GM21737 (cell line): ENCODE measurements around the gene PLEKHA5.

Source experiments
- ATAC-seq: cut with Tn5 transposase; IDR thresholded peaks from one replicate; pipeline ENCODE4 v1.9.1; 2021; ENCODE audit warnings: mild to moderate bottlenecking, moderate library complexity; ENCODE audit not compliant: unreplicated experiment

Gene PLEKHA5

DNA sequence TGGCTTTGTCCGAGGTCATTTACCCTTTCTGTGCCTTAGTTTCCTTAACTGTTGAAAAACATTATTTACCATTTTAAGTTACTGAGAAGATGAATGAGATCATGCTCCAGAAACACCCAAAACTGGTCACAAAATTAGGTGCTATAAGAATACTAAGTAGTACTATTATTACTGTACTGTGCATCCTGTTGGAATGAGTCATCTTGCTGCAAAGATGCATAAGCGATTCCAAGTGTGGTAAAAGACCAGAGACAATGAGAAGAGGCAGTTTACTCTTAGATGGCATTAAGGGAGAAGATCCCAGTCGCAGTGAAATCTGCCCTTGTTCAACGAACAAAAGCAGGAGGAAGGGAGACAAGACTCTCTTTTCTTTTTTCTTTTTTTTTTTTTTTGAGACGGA lies 4.2 kb upstream of the PLEKHA5 start:
- no peak for ATAC-seq

DNA sequence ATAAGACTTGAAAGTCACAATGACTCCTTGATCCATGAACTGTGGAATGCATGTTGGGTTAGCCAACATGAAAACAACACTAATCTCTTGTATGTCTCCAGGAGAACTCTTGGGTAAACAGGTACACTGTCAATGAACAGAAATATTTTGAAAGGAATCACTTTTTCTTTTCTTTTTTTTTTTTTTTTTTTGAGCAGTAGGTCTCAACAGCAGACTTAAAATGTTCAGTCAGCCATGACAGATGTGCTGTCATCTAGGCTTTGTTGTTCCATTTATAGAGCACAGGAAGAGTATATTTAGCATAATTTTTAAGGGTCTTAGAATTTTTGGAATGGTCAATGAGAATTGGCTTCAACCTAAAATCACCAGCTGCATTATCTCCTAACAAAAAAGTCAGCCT lies 2.3 kb upstream of the PLEKHA5 start:
- ATAC-seq = no peak

DNA sequence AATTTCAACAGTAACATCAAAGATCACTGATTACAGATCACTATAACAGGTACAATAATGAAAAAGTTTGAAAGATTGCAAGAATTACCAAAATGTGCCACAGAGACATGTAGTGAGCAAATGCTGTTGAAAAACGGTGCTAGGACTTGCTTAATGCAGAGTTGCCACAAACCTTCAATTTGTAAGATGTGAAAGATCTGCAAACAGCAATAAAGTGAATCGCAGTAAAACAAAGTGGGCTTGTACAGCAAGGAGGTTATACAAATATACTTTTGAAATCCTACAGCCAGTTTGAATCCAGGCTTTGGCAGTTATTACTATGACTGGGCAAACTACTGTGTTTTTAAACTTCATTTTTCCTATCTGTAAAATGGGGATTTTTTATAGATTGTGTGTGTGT lies 1.0 kb upstream of the PLEKHA5 start:
- no peak for ATAC-seq

DNA sequence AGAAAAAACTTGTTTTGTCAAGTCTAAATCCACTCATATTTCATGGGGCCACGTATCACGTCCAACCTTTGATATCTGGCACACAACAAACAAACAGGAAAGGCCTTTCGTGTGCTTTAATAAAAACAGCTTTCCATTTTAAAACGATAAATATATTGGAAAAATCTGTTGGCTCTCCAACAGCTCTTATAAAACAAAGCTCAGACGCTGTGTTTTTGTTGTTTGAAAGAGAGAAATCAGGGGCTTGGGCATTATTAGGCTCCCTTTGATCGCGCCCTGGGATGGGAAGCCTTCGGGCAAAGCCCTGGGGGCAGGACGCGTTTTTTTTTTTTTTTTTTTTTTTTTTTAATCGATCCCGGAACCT lies 429 bp upstream of the PLEKHA5 start:
- no peak for ATAC-seq

DNA sequence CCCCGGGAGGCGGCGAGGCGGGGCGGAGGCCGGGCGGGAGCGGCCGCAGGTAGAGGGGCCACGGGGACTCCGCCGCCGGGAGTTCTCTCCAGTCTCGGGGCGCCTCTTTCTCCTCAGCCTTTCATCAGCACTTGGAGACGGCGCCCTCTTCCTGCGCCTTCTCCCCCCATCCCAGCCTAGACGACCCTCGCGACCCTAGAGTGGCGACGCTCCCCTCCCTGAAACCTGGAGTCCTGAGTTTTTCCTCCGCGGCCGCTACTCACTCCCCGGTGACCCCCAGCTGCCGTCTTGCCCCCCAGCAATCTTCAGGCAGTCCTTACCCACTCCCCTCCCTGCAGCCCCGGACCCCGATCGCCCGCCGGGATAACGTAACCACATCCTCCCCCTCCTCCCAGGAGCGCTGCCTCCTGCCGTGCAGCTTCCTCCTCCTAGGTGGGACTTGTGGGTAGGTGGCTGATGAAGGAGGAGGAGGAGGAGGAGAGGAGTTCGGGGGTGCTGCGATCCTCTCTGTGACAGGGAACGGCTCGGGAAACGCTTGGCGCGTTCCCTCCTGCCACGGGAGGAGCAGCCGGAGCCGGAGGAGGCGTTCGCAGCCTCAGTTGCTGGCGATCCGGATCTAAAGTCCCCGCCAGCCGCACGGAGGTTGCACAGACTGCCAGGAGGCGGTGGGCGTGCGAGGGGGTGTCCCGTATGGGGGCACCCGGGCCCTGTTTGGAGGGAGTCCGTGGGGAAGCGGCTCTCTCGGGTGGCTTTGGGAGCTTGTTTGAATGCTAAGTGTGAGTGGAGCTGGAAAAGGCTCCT lies 891 bp downstream of the PLEKHA5 start:
- no peak for ATAC-seq

DNA sequence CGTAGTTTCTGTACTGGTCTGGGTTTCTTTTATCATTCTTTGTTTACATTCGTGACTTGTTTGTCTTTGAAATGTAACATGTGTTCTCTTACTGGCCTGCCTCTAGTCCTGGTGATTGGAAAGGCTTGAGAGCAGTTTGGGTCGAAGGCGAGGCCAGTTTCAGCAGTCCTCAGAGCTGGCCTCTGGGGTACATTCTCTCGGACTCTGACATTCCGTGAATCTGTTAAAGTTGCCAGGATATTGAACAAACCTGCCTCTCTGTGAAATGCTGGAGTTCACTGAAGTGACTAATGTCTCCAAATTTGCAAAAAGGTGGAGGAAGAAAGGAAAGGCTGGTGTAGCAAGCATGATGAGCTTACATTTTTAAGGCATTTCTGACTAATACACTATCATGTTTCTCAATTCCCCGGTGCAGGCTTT lies 1.5 kb downstream of the PLEKHA5 start:
- no peak for ATAC-seq

DNA sequence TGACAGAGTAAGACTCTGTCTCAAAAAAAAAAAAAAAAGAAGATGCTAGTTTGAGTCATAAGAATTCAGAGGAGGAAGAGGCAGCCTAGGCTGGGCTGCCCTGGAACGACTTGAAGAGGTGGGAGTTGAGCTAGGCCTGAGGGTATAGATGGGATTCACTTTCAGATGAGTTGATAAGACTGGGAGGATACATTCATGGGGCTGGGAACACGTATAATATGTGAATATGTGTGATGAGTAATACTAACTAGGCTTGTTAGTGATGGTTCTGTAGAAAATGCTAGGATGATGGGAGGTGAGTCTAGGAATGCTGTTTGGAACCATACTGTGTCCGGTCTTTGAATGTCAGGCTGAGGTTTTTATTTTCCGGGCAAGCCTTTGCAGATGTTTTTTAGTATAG lies 9.0 kb downstream of the PLEKHA5 start:
- no peak for ATAC-seq

DNA sequence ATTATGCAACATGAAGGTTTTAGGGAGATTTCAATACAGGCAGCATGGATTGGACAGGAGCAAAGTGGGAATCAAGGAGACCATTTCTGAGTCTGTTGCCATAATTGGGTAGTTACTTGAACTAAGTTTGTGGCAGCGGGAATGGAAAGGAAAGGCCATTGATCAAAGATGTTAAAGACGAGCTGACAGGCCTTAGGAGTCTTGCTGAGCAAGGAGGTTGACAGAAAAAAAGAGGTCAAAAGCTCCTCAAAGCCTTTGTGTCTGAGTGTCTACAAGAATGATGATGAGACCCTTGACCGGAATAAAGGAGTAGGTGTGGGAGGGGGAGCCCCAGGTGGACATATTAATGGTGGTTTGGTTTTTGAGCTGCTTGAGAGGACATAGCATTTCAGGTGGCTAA lies 9.4 kb downstream of the PLEKHA5 start:
- no peak for ATAC-seq

DNA sequence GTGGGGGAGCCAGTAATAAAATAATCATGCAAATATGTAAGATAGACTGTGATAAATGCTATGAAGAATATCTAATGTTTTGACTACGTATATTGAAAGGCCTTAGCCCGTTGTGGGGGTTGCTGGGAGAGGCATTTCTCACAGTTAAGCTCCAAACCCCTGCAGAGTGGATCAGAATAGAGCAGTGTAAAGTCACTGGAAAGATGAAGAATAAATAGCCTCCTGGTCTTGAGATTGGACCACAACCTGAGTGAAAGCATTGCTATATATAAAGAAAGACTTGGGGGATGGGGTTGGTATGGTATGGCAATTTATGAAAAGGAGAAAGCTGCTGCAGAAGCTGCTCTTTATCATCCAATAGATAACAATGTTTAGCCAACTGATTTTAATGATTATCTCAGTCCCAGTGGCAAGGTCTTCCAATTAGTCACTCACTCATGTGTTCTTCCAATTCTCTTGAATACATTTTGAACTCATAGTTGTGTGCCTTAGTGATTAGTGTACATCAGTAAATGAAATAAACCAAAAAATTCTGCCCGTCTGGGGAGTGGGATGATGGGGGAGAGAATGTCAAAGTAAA lies 10.2 kb downstream of the PLEKHA5 start:
- ATAC-seq = no peak

DNA sequence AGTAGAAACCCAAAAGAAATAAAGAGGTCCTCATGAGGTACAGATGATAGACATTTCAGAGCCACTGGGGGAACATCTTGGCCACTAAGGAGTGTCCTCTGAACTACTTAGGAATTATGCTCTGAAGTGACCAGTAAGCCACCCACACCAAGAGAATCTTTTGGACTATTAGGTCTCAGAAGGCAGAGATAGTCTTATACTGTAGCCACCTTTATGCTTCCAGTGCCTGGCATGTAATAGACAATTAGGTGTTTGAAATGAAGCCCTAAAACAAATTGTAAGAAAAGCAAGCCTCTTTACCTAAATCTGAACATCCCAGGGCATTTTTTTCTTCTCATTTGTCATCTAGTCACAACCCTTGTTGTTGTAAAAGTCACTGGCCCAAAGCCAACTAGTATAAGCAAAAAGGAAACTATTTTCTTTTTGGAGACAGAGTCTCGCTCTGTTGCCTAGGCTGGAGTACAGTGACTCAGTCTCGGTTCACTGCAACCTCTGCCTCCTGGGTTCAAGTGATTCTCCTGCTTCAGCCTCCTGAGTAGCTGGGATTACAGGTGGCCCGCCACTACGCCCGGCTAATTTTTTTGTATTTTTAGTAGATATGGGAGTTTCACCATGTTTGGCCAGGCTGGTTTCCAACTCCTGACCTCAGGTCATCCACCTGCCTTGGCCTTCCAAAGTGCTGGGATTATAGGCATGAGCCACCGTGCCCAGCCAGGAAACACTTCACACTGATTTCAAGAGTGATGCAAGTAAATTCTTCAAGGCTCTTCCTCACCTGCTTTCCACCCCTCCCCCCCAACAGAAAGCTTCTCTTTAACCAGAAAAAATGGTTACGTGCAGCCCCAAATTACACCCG lies 11.1 kb downstream of the PLEKHA5 start:
- ATAC-seq = no peak

DNA sequence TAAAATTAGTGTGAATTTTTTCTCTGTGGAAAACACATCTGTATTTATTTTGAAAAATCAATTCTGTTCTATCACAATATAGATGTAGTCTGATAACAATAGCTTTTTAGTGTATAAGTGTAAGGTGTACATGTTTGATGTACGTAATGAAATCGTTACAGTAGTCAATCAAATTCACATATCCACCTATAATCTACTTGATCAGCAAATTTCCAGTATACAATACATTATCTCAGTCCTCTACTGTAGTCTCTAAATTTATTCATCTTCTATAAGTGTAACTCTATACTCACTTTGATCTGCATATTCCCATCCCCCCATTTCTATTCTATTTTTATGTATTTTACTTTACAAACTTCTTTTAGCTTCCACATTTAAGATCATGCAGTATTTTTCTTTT lies 13.0 kb downstream of the PLEKHA5 start:
- ATAC-seq = no peak

DNA sequence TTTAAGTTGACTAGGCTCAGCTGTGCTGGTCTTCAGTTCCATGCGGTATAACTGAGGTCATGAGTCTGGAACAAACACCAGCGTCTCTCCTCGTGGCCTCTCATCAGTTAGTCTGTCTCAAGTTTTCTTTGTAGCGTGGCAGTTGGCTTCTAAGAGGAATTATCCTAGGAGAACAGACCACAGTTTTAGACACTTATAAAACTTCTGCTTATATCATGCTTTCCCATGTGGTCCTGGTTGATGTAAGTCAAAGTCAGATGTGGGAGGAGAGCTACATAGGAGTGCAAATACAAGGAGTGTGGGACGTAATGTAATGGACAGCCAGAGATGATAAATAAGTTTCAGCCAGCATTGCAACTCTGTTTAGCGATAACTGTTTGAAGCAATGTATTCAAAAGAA lies 14.8 kb downstream of the PLEKHA5 start:
- ATAC-seq = no peak

DNA sequence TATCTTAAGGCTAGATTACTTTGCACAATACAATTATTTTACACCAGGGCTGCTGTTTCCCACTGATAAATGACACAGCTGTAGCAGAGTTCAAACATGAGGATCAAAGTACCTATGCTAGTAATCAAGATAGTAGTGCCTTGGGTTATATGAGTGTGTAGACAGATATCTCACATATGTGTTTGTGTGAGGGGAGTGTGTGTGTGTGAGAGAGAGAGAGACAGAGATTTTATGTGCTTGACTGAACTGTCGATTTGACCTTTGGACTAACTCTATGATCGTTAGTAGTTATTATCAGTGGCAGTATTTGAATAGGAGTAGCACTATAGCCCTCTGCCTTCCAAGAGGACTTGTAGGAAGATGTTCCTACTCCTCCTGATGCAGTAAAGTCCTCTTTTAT lies 15.5 kb downstream of the PLEKHA5 start:
- no peak for ATAC-seq

DNA sequence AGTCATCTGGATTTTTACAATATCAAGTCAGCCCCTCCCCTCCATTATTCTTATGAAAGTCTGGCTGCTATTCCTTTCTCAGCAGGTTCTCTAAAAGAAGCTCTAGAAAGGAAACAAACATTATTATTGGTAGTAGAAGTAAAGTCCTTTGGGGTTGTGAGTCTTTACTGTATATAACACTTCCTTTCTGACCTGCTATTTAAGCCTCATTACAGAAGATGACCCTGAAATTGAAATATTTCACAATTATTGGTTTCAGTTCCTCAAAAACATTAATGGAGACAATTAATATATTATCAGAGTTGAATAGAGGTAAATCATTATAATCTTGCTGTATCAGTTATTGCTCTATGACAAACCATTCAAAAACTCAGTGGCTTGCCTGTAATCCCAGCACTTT lies 19.3 kb downstream of the PLEKHA5 start:
- ATAC-seq = no peak

DNA sequence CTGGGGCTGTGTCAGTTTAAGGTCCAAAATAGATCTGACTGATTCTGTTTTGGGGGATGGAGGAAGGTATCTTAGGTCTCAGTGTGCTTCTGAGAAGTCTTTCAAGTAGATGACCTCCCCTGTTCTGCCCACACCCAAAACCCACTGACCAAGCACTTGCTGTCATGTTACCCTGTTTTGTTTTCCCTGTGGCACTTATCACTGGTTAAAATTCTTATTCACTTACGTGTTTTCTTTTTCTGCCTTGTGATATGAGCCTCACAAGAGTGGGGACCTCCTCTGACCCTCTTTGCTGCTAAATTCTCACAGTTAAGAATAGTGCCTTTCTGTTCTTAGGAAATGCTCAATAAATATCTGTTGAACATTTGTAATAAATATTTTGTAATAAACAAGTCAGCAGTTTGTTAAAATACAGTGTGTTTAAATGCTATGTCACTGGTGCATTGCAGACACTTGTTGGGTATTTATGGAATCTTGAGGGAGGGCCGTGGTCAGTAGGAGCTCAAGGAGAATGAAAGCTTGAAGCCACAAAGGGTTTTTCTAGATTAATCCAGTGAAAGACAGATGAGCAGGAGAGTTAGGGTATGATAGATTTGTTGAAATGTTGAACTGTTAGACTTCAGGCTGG lies 20.9 kb downstream of the PLEKHA5 start:
- ATAC-seq = no peak

DNA sequence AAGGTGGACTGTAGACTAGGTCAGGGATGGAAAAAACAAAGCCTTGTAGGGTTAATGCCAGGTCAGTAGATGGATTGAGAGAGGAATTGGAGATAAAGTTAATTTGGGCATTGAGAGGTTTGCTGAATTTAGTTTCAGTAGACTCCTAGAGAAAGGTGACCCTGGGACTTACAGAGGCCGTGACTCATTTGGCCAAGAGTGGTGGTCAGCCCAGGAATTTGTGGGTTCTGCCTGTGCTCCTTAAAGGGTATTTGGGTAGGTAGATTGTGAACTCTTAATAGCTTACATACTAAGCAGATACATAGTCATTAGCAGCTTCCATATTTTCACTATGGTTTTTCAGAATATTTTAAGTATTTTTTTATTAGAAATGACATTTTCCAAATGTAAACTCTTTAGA lies 21.8 kb downstream of the PLEKHA5 start:
- no peak for ATAC-seq

DNA sequence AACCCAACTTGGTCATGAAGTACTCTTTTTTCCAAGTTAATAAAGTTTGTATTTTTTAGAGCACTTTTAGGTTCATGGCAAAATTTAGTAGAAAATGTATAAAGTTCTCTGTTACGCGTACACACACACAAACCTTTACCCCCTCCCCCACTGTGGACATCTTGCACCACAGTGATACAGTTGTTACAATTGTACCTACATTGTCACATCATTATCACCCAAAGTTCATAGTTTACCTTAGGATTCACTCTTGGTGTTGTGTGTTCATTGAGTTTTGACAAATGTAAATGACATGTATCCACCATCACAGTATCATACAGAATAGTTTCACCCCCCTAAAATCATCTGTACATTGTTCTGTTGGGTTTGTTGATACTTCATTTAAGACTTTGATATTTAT lies 23.9 kb downstream of the PLEKHA5 start:
- no peak for ATAC-seq

DNA sequence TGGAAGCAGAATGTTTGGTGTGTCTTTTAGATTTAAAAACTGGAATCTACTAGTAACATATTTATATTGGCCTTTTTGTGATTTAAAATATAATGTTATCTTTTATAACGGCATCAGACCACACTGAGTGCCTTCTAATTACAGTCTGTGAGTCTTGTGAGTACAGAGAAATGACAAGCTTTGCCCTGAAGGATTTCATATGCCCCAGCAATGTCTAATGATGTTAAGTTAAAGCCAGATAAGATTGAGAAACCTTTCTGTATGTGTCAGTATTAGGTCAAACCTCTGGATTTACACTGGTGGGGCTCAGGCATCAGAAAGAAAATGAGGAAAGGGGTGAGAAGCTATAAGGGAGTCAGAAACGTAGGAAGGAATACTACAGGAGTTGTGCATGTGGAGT lies 25.2 kb downstream of the PLEKHA5 start:
- no peak for ATAC-seq

DNA sequence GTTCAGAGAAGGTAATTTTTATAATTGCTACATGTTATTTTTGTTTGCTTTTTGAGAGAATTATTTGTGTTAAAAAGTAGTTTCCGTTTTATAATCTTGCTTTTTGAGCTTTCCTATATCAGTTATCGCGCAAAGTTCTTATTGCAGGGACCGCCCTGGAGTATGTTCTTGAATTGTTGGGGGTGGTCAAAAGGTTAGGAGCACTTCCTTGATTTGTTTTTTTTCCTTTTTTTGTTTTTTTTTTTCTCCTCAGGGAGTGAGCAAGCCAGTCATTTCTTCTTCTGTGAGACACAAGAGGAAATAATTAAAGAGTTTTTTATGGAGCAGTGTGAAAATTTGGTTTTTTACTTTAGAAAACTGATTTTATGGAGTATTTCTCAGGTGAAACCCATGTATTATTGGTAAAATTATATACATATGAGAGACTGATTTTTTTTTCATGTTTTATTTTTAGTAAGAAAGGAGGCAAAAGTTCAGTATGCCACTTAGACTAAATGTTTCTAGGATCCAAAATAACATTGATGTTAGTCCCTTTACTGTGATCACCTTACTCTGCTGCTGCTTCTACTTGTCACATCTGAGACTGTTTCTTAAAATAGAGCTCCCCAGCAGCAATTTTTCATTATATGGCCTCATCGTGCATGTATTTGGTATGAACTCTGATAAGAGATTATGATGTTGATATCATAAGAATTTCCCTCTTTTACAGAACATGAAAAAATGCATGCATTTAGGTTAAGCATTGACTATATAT lies 26.6 kb downstream of the PLEKHA5 start:
- ATAC-seq = no peak

DNA sequence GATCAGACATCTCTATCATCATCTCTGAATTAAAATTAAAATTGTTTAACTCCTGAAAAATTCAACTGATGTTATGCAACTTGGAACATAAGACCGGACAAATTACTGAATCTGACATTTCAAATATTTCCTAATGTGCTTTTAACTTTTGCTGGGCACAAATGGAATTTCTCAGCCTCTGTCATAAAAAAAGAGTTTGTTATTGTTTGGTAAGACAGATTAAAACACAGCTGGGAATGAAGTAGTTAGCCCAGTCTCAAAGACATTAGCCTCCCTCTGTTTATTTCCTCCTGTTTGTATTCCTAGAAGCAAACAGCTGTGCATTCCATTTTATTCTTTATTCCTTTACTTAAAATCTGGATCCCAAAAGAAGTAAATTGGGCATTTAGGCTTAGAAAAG lies 29.4 kb downstream of the PLEKHA5 start:
- no peak for ATAC-seq

DNA sequence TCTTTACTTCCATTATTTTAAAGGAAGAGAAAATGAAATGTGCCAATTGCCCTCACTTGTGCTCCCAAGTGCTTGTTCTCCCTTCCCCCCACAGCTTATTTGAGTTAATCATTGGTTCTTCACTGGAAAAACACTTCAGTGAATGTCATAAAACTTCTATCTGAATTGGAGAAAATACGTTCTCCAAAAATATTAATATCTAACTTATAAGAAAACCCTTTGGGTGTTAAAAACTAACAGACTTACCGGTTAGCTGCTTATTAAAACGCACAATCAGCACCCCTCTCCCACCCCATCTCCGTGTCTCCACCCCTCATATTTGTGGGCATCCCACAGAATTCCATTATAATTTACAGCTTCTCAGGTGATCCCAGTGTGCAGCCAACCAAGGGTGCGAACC lies 31.7 kb downstream of the PLEKHA5 start:
- ATAC-seq = no peak
